Measurements from ENCODE around the gene CDK13. TPM values are rescaled to one million over a fixed set of nuclear protein-coding genes. Genes with fewer than 3 reads are reported as not detected.

CDK13 gene
- total RNA-seq, 1 experiment from 2014 or later = 39.2 TPM

GRCh38 chr7:40097728-40098127, 147.7 kb downstream of the CDK13 start:
- H3K4me3 Mint-ChIP-seq = no peak overlapping the region
- peaks cover 20% of the 10 kb centered on the region for H3K36me3 Mint-ChIP-seq
- ATAC-seq (no peak), DNase-seq (ENCODE audit: low spot score) (no peak)
- no peaks in the 10 kb centered on the region for H3K27me3 Mint-ChIP-seq (ENCODE audit: low read depth)
- peaks cover 24% of the 10 kb centered on the region for H3K4me1 Mint-ChIP-seq
- H3K9me3 Mint-ChIP-seq = no peaks in the 10 kb centered on the region
- no peak for TF ChIP-seq PRRX2 (CRISPR knock-in tag; IDR thresholded peaks at IDR 0.05)
- TF ChIP-seq ZNF423 (CRISPR knock-in tag; IDR thresholded peaks at IDR 0.05) = no peak
- TF ChIP-seq ATF2 (CRISPR knock-in tag; IDR thresholded peaks at IDR 0.05; ENCODE audit: borderline replicate concordance, low read depth) = no peak
- no peak for TF ChIP-seq ZNF671 (CRISPR knock-in tag; IDR thresholded peaks at IDR 0.05)
- no peak for TF ChIP-seq PRDM15 (CRISPR knock-in tag; IDR thresholded peaks at IDR 0.05)
- TF ChIP-seq IRF1 (CRISPR knock-in tag; IDR thresholded peaks at IDR 0.05) = no peak
- no peak for TF ChIP-seq ARID4B (CRISPR knock-in tag; IDR thresholded peaks at IDR 0.05; ENCODE audit: borderline replicate concordance)
- TF ChIP-seq TEAD1 (CRISPR knock-in tag; IDR thresholded peaks at IDR 0.05) = no peak
- TF ChIP-seq GTF2I (CRISPR knock-in tag; conservative IDR thresholded peaks at IDR 0.05) = no peak
- TF ChIP-seq SMAD4 (CRISPR knock-in tag; IDR thresholded peaks at IDR 0.05) = no peak
- H3K27ac Mint-ChIP-seq = peak overlapping the region; percentile 76; the same call in 1 of the 2 replicates
- ChIA-PET POLR2A (interaction anchor here (0.7 kb wide), 1 partner anchor 151 kb away, joined by 5 read pairs; no protein-coding TSS in a partner anchor), CTCF (interaction anchor here (0.6 kb wide), 1 partner anchor 85 kb away, joined by 3 read pairs; no protein-coding TSS in a partner anchor)

GRCh38 chr7:40098810-40099209, 148.8 kb downstream of the CDK13 start:
- no peak overlapping the region for H3K27ac Mint-ChIP-seq
- no peak for TF ChIP-seq MYBL2 (CRISPR knock-in tag; IDR thresholded peaks at IDR 0.05)
- TF ChIP-seq ZNF317 (CRISPR knock-in tag; IDR thresholded peaks at IDR 0.05; ENCODE audit: borderline replicate concordance, low read depth) = no peak
- TF ChIP-seq ZNF416 (CRISPR knock-in tag; IDR thresholded peaks at IDR 0.05) = no peak
- no peak for TF ChIP-seq ZNF423 (CRISPR knock-in tag; IDR thresholded peaks at IDR 0.05)
- TF ChIP-seq NFE2L1 (CRISPR knock-in tag; IDR thresholded peaks at IDR 0.05) = no peak
- no peak for TF ChIP-seq HMGA2 (CRISPR knock-in tag; IDR thresholded peaks at IDR 0.05)
- TF ChIP-seq NR1H2 (CRISPR knock-in tag; IDR thresholded peaks at IDR 0.05) = no peak
- TF ChIP-seq E2F5 (CRISPR knock-in tag; IDR thresholded peaks at IDR 0.05) = no peak
- no peak for TF ChIP-seq GABPB1 (CRISPR knock-in tag; IDR thresholded peaks at IDR 0.05)
- no peak for TF ChIP-seq ZNF263 (CRISPR knock-in tag; IDR thresholded peaks at IDR 0.05; ENCODE audit: low read depth)
- H3K9me3 Mint-ChIP-seq = no peaks in the 10 kb centered on the region
- CTCF ChIA-PET = interaction anchor here (0.9 kb wide), 1 partner anchor 203 kb away, joined by 4 read pairs; no protein-coding TSS in a partner anchor
- DNase-seq (ENCODE audit: low spot score) = no peak
- no peaks in the 10 kb centered on the region for H3K27me3 Mint-ChIP-seq (ENCODE audit: low read depth)
- no peak overlapping the region for H3K4me3 Mint-ChIP-seq
- H3K36me3 Mint-ChIP-seq = peaks cover 13% of the 10 kb centered on the region
- ATAC-seq = no peak
- H3K4me1 Mint-ChIP-seq = peaks cover 24% of the 10 kb centered on the region
- POLR2A ChIA-PET = interaction anchor here (0.7 kb wide), 1 partner anchor 24 kb away, joined by 3 read pairs; no protein-coding TSS in a partner anchor

Data from WTC11 (cell line).